GM19324 (cell line): ENCODE data around the gene KCNAB2.
"Not testable (repeated sequence)": the region's sequence is repeated elsewhere in the genome, so short reads cannot be mapped to it uniquely, and the experiment has no call there.

ENCODE experiments used
- ATAC-seq: cut with Tn5 transposase; IDR thresholded peaks from one replicate; pipeline ENCODE4 v1.9.1; 2021; ENCODE audit warnings: mild to moderate bottlenecking, moderate library complexity; ENCODE audit not compliant: unreplicated experiment, low FRiP score

The KCNAB2 gene

DNA sequence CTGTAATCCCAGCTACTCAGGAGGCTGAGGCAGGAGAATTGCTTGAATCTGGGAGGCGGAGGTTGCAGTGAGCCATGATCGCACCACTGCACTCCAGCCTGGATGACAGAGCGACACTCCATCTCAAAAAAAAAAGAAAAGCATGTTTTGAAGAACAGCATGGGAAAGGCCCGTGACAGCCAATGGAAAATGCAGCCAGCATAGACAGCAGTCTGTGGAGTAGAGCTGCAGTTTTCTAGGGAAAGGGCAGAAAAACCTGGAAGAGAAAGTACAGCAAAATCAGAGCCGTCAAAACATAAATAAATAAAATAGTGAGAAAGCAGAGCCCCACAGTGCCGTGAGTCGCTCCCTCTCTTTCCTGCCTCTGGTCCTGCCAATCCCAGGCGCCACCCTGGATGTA lies 31.4 kb downstream of the KCNAB2 start:
- not testable (repeated sequence) for ATAC-seq

DNA sequence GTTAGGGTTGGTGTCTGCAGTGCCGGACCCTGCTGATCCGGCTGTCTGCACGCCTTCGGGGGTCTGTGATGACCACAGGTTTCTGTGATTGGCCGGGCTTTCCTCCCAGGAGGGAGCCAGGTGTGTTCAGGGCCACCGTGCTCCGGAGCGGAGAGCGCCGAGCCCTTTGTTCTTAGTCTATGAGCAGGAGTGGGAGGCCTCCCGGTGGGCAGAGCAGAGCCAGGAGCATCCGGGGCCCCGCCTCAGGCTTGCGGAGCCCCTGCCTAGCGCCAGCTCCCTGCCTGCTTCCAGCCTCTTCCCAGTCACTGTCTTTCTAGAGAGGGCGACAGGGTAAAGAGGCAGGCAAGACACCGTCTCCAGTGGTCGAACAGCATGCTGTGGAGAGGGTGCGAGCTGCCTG lies 31.8 kb downstream of the KCNAB2 start:
- ATAC-seq = no peak

DNA sequence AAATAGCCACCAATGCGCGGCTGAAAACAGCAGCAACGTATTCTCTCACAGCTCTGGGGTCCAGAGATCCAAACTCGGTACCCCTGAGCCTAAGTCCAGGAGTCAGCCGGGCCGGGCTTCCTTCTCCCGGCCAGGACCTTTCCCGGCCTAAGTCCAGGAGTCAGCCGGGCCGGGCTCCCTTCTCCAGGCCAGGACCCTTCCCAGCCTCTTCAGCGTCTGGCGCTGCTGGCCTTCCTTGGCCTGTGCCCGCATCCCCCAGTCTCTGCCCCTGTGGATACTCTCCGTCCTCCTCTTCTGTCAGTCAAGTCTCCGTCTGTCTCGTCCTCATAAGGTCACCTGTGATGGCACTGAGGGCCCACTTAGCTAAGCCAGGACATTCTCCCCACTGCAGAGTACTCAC lies 32.2 kb downstream of the KCNAB2 start:
- ATAC-seq = no peak

DNA sequence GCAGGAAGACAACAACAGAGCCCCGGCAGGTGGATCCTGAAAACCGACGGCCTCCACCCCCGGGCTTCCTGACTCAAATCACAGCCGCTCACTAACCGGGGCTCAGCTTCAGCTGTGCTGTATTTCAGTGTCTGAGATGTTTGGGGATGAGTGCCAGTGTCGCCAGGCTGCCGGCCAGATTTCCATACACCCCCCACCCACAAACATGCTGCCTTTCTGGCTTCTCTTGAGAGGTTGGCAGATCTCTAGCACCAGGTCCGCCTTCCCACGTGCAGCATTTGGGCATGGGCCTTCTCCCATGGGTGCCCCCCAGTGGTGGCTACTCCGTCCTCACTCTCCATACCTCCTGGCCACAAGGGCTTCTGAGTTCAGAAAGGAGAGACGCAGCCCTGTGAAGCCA lies 34.8 kb downstream of the KCNAB2 start:
- ATAC-seq = no peak

GRCh38 chr1:6081901-6082300 lies 36.2 kb downstream of the KCNAB2 start:
- ATAC-seq = no peak

DNA sequence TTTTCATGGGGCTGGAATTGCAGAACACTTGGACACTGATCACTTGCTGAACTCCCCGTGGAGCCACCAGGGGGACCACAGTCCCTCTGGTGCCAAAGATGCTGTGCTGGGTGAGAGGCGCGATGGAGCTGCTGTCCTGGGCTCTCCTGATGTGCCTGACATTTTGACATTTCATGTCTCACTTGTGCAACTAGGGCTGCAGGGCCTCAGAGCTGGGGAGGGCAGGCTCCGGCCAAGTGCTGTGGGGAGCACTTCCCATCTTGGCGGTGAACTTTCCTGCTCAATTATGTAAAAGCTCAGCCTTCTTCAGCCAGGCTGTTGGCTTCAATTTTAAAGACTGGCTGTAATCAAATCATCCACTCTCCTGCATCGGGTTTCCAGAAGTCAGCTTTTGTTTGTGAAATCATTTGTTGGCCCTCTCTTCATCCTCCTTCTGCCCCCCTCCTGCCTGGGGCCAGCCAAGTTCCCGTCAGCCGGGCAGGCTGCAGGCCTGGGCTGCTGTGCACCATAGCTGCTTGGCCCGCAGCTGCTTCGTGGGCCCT lies 36.8 kb downstream of the KCNAB2 start:
- no peak for ATAC-seq

GRCh38 chr1:6083385-6083784 lies 37.7 kb downstream of the KCNAB2 start:
- ATAC-seq = no peak

- no peak for ATAC-seq
Observed at GRCh38 chr1:6083801-6084446, 38.2 kb downstream of the KCNAB2 start.

DNA sequence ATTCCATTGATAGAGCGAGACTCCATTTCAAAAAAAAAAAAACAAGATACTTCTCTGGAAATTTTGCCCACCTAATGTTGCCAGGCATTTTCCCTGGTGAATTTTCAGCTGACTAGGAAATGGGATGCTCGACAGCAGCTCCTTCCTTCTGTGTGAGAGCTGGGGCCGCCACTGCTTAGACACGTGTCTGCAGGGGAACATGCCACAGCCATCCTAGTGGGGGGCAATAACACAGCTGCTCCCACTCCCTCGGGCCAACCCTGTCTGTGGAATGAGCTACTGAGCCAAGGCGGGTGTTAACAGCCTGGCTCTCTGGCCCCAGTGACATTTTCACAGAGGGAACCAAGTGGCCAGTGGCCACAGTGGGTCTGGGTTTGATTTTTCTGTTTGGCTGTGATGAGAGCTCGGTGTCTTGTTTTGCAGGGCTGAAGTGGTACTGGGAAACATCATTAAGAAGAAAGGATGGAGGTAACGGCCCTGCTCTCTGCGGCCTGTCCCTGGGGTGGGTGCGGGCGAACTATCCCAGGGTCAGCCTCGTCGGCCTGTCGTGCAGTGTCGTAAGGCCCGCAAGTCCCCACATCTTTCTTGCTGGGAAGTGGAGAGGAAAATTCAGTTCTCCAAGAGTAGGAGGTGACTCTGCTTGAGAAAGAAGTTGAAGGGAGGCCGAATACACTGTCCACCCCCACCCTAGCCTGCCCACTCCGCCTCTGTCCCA lies 39.2 kb downstream of the KCNAB2 start:
- no peak for ATAC-seq

- no peak for ATAC-seq
Observed at GRCh38 chr1:6085666-6086065, 40.0 kb downstream of the KCNAB2 start.

- ATAC-seq = no peak
Observed at GRCh38 chr1:6086358-6086757, 40.7 kb downstream of the KCNAB2 start.

DNA sequence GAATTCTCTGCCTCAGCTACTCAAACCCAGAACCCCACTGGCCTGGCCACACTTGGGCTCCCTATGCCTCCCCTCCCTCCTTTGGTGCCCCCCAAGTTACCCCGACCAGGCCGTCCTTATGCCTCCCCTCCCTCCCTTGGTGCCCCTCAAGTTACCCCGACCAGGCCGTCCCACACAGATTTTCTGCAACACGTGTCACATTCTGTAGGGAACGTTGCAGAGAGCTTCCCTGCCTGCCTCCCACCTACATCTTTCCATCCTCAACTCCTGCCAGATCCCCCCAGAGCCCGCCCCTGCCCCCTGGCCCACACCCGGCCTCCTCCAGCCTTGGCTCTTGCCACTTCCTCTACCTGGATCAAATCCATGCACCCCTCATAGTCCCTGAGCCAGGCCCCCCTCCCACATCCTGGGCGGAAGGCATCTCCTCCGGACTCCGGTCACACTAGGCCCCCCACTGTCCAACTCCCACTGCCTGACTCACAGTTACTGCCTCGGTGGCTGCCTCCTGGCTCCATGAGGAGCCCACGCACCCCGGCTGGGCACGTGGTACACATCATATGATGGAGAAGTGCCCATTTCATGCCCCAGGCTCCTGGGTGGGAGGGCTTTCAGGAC lies 41.2 kb downstream of the KCNAB2 start:
- no peak for ATAC-seq

DNA sequence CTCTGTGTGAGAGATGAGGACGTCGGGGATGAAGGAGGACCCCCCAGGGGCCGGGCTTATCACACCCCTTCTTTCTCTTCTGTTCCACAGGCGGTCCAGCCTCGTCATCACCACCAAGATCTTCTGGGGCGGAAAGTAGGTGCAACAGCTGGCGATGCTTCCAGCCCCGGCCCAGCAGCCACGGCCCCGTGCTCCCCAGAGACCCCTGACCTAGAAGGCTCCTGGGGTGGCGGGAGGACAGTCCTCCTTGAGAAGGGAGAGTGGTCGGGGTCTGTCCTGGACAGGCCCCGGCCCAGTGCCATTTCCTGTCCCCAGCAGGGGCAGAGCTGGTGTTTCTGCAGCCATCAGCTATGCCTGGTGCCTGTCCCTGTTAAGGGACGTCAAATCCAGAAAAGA lies 41.7 kb downstream of the KCNAB2 start:
- no peak for ATAC-seq

- ATAC-seq = no peak
Observed at GRCh38 chr1:6087958-6088357, 42.3 kb downstream of the KCNAB2 start.

- no peak for ATAC-seq
Observed at GRCh38 chr1:6088956-6089355, 43.3 kb downstream of the KCNAB2 start.

DNA sequence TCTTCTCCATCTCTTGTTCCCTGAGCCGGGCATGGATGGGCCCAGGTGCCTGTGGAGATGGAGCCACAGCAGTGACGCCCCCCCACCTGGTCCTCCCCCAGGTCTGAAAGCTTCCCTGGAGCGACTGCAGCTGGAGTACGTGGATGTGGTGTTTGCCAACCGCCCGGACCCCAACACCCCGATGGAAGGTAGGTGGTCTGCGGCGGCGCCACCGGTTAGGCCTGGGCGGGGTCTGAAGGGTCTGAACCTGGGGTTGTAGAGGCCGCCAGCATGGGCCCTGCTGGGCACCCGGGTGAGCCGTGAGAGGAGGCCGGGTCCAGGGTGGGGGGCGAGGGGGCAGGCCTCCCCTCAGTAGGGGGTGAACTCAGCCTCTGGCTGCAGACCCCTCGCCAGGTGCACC lies 44.6 kb downstream of the KCNAB2 start:
- no peak for ATAC-seq

DNA sequence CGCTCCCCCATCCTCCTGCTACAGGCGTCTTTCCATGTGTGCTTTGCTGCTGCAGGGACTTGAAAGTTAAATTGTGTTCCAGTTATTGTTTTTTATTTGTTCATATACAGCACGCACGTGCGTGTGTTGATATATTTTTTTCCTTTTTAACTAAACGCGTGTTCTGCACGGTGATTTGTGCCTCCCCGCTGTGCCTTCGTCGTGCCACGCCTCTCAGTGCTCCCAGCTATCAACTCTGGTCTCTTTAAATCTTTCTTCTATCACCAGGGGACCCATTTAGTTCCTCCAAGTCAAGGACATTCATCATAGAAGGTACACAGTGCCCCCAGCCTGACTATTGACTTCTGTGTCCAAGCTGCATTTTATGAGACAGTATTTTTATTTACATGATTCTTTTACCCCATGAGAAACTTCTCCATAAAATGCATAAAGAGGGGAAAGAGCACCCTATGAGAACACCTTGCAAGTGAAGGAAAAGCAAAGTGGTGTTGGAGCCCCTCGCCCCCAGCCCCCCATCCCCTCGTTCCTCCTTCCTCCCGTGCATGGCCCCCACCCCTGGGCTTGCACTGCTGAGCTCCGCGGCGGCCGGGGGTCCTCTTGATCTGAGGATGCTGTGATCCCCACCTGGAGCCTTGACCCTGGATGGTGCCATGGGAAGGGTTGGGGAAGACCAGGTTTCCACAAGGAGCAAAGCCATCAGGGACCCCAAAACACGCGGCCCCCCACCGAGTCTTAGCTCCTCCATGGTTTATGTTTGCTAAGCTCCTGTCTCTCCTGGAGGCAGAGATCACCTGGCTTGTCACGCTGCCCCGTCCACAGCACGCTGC lies 45.5 kb downstream of the KCNAB2 start:
- no peak for ATAC-seq

DNA sequence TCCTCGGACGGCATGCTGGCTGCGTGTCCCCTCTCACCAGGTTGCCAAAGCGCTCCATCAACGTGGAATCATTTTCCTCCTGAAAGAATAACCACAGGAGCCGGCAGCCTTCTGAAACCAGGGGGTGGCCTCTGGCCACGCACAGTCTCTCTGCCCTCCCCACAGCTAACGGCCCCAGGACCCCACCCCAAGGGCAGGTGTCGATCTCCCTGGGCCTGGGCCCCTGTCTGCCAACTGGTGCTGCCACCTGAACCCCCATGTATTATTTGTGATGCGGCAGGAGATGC lies 46.1 kb downstream of the KCNAB2 start:
- ATAC-seq = no peak

GRCh38 chr1:6092211-6092610 lies 46.5 kb downstream of the KCNAB2 start:
- no peak for ATAC-seq

GRCh38 chr1:6093071-6093470 lies 47.4 kb downstream of the KCNAB2 start:
- no peak for ATAC-seq

DNA sequence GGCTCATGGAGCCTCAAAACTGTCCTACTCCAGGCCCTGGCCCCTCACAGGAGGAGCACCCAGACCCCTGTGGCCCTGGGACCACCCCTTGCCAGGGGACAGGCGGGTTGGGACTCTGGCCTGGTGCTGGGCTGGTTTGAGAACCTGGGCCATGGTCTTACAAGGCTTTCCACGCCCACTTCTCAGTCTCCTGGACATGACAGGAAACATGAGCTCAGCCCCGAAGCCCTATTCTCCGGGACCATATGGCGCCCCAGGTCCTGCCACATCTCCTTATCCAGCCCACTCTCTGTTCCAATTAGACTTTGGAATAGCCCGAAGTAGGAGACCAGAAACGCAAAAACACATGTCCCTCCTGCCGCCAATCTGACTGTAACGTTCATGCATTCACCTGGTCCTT lies 47.9 kb downstream of the KCNAB2 start:
- no peak for ATAC-seq
